HG03565 (cell line): ENCODE measurements around the gene UNC5C.

Experiments used
- ATAC-seq: cut with Tn5 transposase; IDR thresholded peaks from one replicate; pipeline ENCODE4 v1.9.1; 2021; ENCODE audit warnings: mild to moderate bottlenecking, moderate library complexity; ENCODE audit not compliant: unreplicated experiment

UNC5C gene

DNA sequence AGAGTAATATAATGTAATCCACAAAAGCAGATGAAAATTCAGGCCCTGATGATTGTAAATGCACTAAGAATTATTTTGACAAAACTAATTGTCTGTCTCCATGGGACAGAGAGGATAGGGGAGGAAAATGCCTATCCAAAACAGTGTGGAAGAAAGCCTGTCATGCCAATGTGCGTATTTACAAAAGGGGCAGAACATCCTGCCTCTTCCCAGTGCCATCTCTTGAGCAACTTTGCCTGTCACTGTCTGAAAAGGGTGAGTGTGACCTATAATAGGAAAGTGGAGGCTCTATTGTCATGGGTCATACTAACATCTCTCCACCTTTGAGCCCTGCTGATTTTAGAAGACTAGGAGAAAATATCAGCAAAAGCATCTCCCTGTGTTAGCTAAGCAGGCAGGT is 264.1 kb downstream of the UNC5C start:
- no peak for ATAC-seq

DNA sequence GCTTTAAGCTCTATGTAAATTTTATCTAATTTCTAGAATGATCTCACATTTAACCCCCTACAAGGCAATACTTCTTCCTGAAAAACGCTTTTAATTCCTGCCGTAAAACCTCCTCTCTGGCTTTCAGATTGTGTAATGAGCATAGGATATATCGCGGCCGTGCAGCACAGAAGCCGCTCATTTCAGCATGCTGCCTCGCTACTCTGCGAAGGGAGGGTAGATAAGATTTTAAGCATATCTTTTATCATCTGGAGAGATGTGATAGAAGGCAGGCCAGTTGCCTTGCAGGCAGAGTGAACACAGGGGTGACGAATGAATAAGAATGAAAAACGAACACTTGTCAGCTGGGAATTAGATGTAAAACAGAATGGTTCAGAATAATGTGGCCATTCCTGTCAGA is 265.5 kb downstream of the UNC5C start:
- no peak for ATAC-seq

DNA sequence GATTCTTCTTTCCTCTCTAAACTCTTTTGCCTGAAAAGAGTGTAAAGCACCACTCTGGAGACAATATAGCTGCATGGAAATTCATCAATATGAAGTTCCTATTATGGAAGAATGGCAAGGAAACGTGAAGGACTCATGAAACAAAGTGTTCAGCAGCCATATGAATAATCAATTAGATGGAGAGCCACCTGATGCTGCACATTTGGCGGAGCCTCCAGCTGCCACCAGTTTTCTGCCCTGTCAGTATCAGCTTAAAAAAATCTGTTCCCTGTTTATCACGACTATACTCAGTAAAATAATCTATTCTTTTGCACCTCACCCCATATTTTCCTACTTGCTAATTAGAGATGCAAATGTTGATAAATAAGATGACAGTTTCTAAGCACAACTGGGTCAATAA is 276.0 kb downstream of the UNC5C start:
- no peak for ATAC-seq

- ATAC-seq = no peak
Measured at GRCh38 chr4:95272036-95272435, 276.7 kb downstream of the UNC5C start.

GRCh38 chr4:95268819-95269565 is 279.8 kb downstream of the UNC5C start:
- ATAC-seq = no peak

DNA sequence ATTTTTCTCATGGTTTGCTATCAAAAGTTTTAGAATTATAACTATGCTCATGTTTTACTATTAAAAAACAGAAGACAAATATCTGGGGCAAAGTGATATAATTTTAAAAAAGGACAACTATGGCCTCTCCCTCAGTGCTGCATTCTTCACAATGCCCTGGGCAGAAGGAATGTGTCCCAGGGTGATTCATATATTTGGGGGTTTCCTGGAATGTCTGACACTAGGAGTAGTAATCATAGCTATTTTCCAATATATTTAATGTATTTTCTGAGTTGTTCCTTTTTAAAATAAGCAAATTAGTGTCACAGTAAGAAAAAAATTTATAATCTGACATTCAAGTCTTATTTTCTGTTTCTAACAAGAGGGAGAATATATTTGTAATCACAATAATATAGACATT is 281.7 kb downstream of the UNC5C start:
- no peak for ATAC-seq

GRCh38 chr4:95265814-95266740 is 282.7 kb downstream of the UNC5C start:
- ATAC-seq = no peak

DNA sequence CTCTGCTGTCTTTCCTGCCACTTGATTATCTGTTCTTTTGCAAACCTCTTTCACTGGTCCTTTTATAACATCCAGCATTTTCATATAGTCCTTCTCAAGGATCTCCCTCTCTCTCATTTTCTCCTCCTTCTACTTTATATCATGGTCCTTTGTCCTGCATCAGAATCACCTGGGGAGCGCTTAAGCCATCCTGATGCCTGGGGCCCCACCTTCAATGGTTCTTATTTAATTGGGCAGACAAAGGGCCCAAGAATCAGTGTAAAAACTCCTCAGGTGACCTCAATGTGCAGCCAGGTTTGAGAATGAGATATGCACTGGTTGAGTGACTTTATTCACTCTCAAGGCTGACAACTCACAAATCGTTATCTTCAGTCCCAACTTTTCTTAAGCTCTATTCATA is 283.9 kb downstream of the UNC5C start:
- no peak for ATAC-seq

GRCh38 chr4:95263960-95264359 is 284.8 kb downstream of the UNC5C start:
- ATAC-seq = no peak

DNA sequence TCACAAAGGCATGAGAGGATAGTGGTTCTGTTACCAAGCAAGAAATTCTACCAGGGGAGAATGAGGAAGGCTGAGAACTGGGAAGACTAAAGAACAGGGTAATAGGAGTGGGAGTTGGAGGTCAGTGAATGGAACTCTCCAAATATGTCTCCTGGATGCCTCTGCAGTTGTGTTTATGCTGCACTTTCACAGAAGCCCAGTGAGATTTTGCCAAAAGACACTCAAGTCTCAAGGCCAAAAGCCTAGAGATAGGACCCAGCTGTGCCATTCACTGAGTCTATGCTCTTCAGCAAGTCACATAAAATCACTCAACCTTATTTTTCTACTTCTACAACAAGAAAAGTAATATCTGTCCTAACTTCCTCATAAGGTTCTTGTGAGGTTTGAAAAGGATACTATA is 285.4 kb downstream of the UNC5C start:
- no peak for ATAC-seq

- no peak for ATAC-seq
Measured at GRCh38 chr4:95256108-95256835, 292.5 kb downstream of the UNC5C start.

- ATAC-seq = no peak
Measured at GRCh38 chr4:95255396-95256107, 293.2 kb downstream of the UNC5C start.

DNA sequence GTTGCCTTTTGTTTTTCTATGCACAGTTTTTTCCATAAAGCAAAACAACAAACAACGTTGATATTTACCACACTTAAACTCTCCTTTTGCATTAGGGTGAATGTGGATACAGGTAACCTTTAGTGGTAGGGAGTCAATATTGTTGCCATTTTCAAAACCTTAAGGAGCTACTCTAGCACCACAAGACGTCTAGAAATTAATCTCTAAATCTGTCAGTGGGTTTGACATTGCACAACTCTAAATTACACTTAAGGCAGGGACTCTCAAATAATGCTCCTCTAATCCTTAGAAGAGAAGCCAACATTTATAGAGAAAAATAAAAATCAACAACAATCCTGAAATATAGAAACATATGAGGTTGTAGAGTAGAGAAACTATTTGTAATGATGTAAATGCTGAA is 297.2 kb downstream of the UNC5C start:
- no peak for ATAC-seq

- ATAC-seq = no peak
Measured at GRCh38 chr4:95250544-95251137, 298.1 kb downstream of the UNC5C start.

- no peak for ATAC-seq
Measured at GRCh38 chr4:95249426-95250021, 299.2 kb downstream of the UNC5C start.

GRCh38 chr4:95248720-95249425 is 299.9 kb downstream of the UNC5C start:
- ATAC-seq = no peak

GRCh38 chr4:95243892-95244291 is 304.9 kb downstream of the UNC5C start:
- ATAC-seq = no peak

DNA sequence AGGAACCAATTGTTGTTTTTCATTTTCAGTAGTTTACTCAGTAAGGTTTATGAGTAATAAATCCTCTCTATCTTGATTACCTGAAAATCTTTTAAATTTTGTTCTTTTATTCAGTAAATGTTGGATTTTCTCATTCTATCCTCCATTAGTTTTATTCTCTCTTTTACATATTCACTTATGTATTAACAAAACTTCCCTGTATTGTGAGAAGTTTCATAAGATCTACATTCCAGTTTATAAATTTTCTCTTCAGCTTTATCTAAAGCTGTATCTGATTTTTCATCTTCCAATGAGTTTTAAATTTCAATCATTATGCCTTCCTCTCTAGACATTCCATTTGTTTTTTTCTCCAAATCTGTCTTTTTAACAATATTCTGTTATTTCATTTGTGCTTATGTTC is 310.2 kb downstream of the UNC5C start:
- no peak for ATAC-seq

- ATAC-seq = no peak
Measured at GRCh38 chr4:95232358-95233156, 316.2 kb downstream of the UNC5C start.
